HG02678 (cell line): ENCODE measurements around the gene SAMD10.
"Not testable (repeated sequence)": the region's sequence is repeated elsewhere in the genome, so short reads cannot be mapped to it uniquely, and the experiment has no call there.

Experiments
- ATAC-seq: cut with Tn5 transposase; IDR thresholded peaks from one replicate; pipeline ENCODE4 v1.9.1; 2021; ENCODE audit warnings: mild to moderate bottlenecking, moderate library complexity; ENCODE audit not compliant: unreplicated experiment

Gene SAMD10

GRCh38 chr20:63942969-63943807 lies 36.3 kb downstream of the SAMD10 start:
- ATAC-seq: no peak

GRCh38 chr20:63942250-63942951 lies 37.0 kb downstream of the SAMD10 start:
- ATAC-seq: no peak

- ATAC-seq: no peak
Observed at GRCh38 chr20:63941282-63942081, 38.0 kb downstream of the SAMD10 start.

- no peak for ATAC-seq
Observed at GRCh38 chr20:63940472-63941266, 38.8 kb downstream of the SAMD10 start.

GRCh38 chr20:63940071-63940471 lies 39.4 kb downstream of the SAMD10 start:
- ATAC-seq: no peak

GRCh38 chr20:63939061-63939935 lies 40.1 kb downstream of the SAMD10 start:
- no peak for ATAC-seq

GRCh38 chr20:63937596-63937995 lies 41.8 kb downstream of the SAMD10 start:
- no peak for ATAC-seq

- no peak for ATAC-seq
Observed at GRCh38 chr20:63935447-63935846, 44.0 kb downstream of the SAMD10 start.

- no peak for ATAC-seq
Observed at GRCh38 chr20:63934271-63935068, 45.0 kb downstream of the SAMD10 start.

- ATAC-seq: no peak
Observed at GRCh38 chr20:63933646-63934045, 45.8 kb downstream of the SAMD10 start.

- no peak for ATAC-seq
Observed at GRCh38 chr20:63932606-63933160, 46.8 kb downstream of the SAMD10 start.

- ATAC-seq: no peak
Observed at GRCh38 chr20:63931735-63932134, 47.7 kb downstream of the SAMD10 start.

- no peak for ATAC-seq
Observed at GRCh38 chr20:63930971-63931553, 48.4 kb downstream of the SAMD10 start.

- ATAC-seq: not testable (repeated sequence)
Observed at GRCh38 chr20:63929473-63929883, 50.0 kb downstream of the SAMD10 start.

- no peak for ATAC-seq
Observed at GRCh38 chr20:63929071-63929470, 50.4 kb downstream of the SAMD10 start.

- ATAC-seq: no peak
Observed at GRCh38 chr20:63926298-63926697, 53.1 kb downstream of the SAMD10 start.

GRCh38 chr20:63924241-63924640 lies 55.2 kb downstream of the SAMD10 start:
- ATAC-seq: no peak
